ENCODE measurements around the gene ZFP64.

DNA sequence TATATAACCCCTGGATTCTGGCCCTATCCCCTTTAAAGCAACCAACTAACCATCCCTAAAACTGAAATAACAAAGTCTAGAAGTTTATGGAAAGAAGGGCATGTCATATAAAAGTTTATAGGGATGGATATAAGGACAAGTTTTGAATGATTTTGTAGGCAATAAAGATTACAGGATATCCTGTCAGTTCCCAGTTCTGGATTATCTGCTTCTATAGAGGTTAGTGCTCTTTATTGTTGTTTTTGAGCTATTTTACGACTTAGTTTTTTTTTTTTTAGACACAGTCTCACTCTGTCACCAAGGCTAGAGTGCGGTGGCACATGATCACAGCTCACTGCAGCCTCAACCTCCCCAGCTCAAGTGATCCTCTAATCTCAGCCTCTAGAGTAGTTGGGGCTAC, 48.3 kb downstream of the ZFP64 start:
- TF ChIP-seq GATA2 (IDR thresholded peaks at IDR 0.05; ENCODE audit: low read depth, low read length) (no peak), GATA3 (IDR thresholded peaks at IDR 0.05; ENCODE audit: low read depth, low read length) (no peak)
